Neural cell (in vitro differentiated cells): ENCODE data around the gene LDB1.

Experiments used
- EP300 ChIP-seq: fragments of 450-650 bp; conservative IDR thresholded peaks from 2 replicates; pipeline ENCODE4 v1.6.1; 2014; ENCODE audit warnings: antibody characterized with exemption, mild to moderate bottlenecking, moderate library complexity; ENCODE audit not compliant: poor library complexity, severe bottlenecking
- TF ChIP-seq, protein P1 (sequence below): fragments of 450-650 bp; IDR thresholded peaks from 2 replicates; pipeline ENCODE4 v1.5.1; 2014; ENCODE audit warnings: antibody characterized with exemption, mild to moderate bottlenecking, moderate library complexity; ENCODE audit not compliant: poor library complexity, severe bottlenecking

DNA sequence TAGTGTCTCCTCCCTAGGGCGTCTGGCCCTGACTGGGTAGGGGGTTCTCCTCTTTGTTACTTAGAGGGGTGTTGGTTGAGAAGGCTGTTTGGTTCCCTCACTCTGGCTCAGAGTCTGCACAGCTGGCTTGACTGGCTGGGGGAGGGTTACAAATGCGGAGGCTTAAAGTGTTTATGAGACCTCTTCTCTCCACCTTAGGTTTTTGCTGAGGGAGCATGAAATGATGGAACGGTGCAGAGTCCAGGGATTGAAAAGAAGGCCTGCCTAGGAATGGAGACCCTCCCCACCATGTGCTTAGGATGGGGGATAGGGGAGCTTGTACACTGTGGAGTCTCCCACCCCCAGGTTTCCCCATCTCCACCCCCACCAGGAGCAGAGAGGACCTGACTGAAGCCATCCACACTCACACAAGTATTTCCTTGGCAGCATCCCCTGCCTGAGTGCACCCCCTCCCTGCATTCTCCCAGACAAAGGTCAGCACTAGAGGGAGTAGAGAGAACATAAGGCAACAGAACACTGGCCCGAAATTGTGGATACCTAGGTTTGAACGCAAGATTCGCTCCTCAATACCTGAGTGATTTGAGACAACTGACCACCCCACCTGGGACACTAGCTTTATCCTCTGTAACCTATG, 1.7 kb upstream of the LDB1 start:
- no peak for TF ChIP-seq EP300
- TF ChIP-seq, protein P1, sequence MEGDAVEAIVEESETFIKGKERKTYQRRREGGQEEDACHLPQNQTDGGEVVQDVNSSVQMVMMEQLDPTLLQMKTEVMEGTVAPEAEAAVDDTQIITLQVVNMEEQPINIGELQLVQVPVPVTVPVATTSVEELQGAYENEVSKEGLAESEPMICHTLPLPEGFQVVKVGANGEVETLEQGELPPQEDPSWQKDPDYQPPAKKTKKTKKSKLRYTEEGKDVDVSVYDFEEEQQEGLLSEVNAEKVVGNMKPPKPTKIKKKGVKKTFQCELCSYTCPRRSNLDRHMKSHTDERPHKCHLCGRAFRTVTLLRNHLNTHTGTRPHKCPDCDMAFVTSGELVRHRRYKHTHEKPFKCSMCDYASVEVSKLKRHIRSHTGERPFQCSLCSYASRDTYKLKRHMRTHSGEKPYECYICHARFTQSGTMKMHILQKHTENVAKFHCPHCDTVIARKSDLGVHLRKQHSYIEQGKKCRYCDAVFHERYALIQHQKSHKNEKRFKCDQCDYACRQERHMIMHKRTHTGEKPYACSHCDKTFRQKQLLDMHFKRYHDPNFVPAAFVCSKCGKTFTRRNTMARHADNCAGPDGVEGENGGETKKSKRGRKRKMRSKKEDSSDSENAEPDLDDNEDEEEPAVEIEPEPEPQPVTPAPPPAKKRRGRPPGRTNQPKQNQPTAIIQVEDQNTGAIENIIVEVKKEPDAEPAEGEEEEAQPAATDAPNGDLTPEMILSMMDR, result peak; percentile 14
